ENCODE data around the gene SH3TC2. TPM values are rescaled to one million over a fixed set of nuclear protein-coding genes. Genes with fewer than 3 reads are reported as not detected.

The SH3TC2 gene
- total and polyA plus RNA-seq, 2 experiments from 2014 or later, result 0.78 to 1.3 TPM

DNA sequence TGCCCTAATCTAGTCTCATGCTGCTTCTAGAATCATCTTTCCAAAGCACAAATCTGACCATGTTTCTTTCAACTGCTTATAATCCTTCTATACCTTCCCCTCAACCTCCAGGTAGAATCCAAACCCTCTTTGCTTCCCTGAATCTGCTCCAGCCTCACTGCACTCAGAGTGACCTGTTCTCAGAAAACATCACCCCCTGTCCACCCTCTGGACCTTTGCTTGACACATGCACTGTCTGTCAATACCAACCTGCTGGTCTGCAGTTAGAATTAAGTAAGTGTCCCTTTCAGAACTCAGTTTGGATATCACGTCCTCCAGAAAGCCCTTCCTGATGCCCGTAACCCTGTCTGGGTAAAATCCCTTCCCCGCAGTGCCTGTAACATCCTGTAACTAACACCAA is 63.1 kb downstream of the SH3TC2 start:
- H3K27ac ChIP-seq, result peak overlapping the region; percentile 26
- no peak for TF ChIP-seq CTCF (IDR thresholded peaks at IDR 0.05; ENCODE audit: low read depth, low read length)

GRCh38 chr5:148998174-148998797 is 64.6 kb downstream of the SH3TC2 start:
- peak; percentile 65 for TF ChIP-seq CTCF (IDR thresholded peaks at IDR 0.05; ENCODE audit: low read depth, low read length)
- H3K27ac ChIP-seq, result no peak overlapping the region
- H3K9me3 ChIP-seq (ENCODE audit: low read depth), result no peaks in the 10 kb centered on the region
- peak; percentile 64 to 72 for DNase-seq (ENCODE audit: low read depth in 1 of 2, low spot score in 1 of 2)
- no peaks in the 10 kb centered on the region for H3K36me3 ChIP-seq
- no peak overlapping the region for H3K4me3 ChIP-seq
- no peaks in the 10 kb centered on the region for H3K27me3 ChIP-seq
- peaks cover 35% of the 10 kb centered on the region for H3K4me1 ChIP-seq (ENCODE audit: low read depth)

More for the DNA sequence above, 63.1 kb downstream of the SH3TC2 start:
- peaks cover 38% of the 10 kb centered on the region for H3K4me1 ChIP-seq (ENCODE audit: low read depth)
- DNase-seq (ENCODE audit: low read depth in 1 of 2, low spot score in 1 of 2), result no peak
- H3K27me3 ChIP-seq, result no peaks in the 10 kb centered on the region
- H3K9me3 ChIP-seq (ENCODE audit: low read depth), result no peaks in the 10 kb centered on the region
- no peaks in the 10 kb centered on the region for H3K36me3 ChIP-seq
- H3K4me3 ChIP-seq, result no peak overlapping the region

DNA sequence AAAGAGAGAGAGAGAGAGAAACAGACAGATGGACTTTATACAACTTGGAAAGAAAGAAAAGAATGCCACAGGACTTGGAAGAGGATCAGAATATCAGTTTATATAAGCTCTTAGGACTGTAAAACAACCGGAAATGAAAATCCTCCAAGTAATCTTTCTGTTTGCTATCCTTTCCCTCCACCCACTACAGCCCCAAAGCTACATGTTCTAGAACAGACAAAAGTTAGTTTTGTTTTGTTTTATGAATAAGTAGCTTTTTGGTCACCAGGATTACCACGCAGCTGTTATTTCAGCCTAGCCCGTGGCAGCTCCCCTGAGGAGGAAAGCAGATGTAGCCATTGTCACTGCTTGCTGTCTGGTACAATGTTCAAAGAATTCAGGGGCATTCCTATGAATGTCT is 66.6 kb downstream of the SH3TC2 start:
- no peak for TF ChIP-seq CTCF (IDR thresholded peaks at IDR 0.05; ENCODE audit: low read depth, low read length)
- Histone ChIP-seq H3K27me3 (no peaks in the 10 kb centered on the region), H3K4me3 (no peak overlapping the region), H3K36me3 (no peaks in the 10 kb centered on the region), H3K9me3 (ENCODE audit: low read depth) (no peaks in the 10 kb centered on the region), H3K27ac (no peak overlapping the region), H3K4me1 (ENCODE audit: low read depth) (peaks cover 19% of the 10 kb centered on the region)
- DNase-seq (ENCODE audit: low read depth in 1 of 2, low spot score in 1 of 2), result no peak

GRCh38 chr5:148995791-148996190 is 67.1 kb downstream of the SH3TC2 start:
- Histone ChIP-seq H3K4me1 (ENCODE audit: low read depth) (peaks cover 14% of the 10 kb centered on the region), H3K9me3 (ENCODE audit: low read depth) (no peaks in the 10 kb centered on the region), H3K27me3 (no peaks in the 10 kb centered on the region), H3K36me3 (no peaks in the 10 kb centered on the region), H3K27ac (no peak overlapping the region), H3K4me3 (no peak overlapping the region)
- no peak for TF ChIP-seq CTCF (IDR thresholded peaks at IDR 0.05; ENCODE audit: low read depth, low read length)
- DNase-seq (ENCODE audit: low read depth in 1 of 2, low spot score in 1 of 2), result no peak

- Histone ChIP-seq H3K9me3 (ENCODE audit: low read depth) (no peaks in the 10 kb centered on the region), H3K27me3 (no peaks in the 10 kb centered on the region)
- no peak for TF ChIP-seq CTCF (IDR thresholded peaks at IDR 0.05; ENCODE audit: low read depth, low read length)
Measured at GRCh38 chr5:148993283-148993936, 69.5 kb downstream of the SH3TC2 start.

More at GRCh38 chr5:148993283-148993936, 69.5 kb downstream of the SH3TC2 start:
- H3K4me1 ChIP-seq (ENCODE audit: low read depth), result no peaks in the 10 kb centered on the region
- DNase-seq (ENCODE audit: low read depth in 1 of 2, low spot score in 1 of 2), result no peak
- H3K36me3 ChIP-seq, result no peaks in the 10 kb centered on the region
- H3K27ac ChIP-seq, result no peak overlapping the region
- no peak overlapping the region for H3K4me3 ChIP-seq

Data from cardiac muscle cell (in vitro differentiated cells and primary cell).